ENCODE data around the gene BCAS2.

Gene BCAS2

DNA sequence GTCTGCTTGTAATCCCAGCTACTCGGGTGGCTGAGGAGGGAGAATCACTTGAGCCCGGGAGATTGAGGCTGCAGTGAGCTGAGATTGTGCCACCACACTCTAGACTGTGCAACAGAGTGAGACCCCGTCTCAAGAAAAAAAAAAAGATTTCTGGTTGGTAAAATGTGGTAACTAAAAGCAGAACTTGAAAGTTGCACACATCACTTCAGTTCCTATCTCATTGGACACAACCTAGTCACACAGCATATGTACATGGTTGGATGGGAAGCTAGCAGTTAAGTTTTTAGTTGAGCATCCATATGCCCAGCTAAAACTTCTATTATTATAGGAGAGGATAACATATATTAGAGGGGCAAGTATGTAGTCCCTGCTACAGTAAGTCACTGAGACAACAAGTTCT is 22.1 kb downstream of the BCAS2 start:
- no peak for DNase-seq (ENCODE audit: low read depth in 2 of 3, low spot score in 2 of 3)

GRCh38 chr1:114558544-114558943 is 22.9 kb downstream of the BCAS2 start:
- no peak for DNase-seq (ENCODE audit: low read depth in 2 of 3, low spot score in 2 of 3)

GRCh38 chr1:114554577-114554976 is 26.8 kb downstream of the BCAS2 start:
- DNase-seq (ENCODE audit: low read depth in 2 of 3, low spot score in 2 of 3) = no peak

GRCh38 chr1:114552106-114552639 is 29.2 kb downstream of the BCAS2 start:
- no peak for DNase-seq (ENCODE audit: low read depth in 2 of 3, low spot score in 2 of 3)

GRCh38 chr1:114551400-114551799 is 30.0 kb downstream of the BCAS2 start:
- DNase-seq (ENCODE audit: low read depth in 2 of 3, low spot score in 2 of 3) = no peak

- DNase-seq (ENCODE audit: low read depth in 2 of 3, low spot score in 2 of 3) = no peak
Measured at GRCh38 chr1:114550336-114550735, 31.1 kb downstream of the BCAS2 start.

DNA sequence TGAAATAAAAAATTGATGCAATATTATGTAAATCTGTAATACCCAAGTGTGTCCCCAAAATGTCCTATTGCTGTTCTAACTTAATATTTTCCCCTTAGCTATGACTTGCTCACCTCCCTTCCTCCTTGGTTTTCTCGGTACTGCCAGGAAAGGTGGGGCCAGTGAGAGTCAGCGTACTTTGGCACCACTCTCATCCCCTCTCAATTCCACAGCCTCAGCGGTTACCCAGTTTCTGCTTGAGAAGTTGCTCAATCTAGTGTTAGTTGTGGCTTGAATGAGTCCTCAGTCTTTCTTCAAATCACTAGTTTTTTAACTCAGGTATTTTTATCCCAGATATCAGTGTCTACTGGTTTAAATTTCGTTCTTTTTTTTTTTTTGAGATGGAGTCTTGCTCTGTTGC is 32.3 kb downstream of the BCAS2 start:
- DNase-seq (ENCODE audit: low read depth in 2 of 3, low spot score in 2 of 3) = no peak

DNA sequence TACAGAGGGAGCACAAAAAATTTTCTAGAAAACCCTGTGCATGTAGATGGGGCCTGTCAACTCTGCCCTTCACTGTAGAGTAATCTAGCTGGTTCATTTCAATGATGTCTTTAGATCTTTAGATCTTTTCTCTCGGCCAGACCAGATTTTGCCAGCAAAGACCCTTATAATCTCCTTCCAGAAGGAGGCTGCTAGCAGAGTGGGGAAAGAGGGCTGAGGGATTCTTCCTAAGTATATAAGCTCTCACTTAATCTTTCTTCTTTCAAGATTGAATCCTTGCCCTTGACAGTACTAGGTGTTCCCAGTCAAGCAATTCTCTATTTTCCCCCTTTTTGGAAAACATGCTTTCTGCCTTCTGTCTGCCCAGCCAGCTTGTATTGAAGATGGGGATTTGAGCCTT is 34.3 kb downstream of the BCAS2 start:
- DNase-seq (ENCODE audit: low read depth in 2 of 3, low spot score in 2 of 3) = no peak

DNA sequence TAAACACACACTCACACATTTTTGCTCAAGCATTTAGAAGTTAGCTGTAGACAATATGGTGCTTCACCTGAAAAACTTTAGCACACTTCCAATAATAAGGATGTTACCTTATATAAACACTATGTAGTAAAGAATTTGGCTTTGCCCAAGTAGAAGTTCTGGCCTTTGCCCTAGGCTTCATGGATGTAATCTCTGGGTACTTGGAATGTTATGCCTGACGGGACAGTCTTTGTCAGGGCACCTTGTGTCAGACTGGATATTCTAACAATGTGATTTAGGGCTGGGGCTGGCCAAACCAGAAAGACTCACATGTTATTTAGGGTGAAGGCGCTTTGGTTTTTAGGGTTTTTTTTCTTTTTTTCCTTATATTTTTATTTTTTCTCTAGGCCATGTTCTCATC is 35.6 kb downstream of the BCAS2 start:
- no peak for DNase-seq (ENCODE audit: low read depth in 2 of 3, low spot score in 2 of 3)

DNA sequence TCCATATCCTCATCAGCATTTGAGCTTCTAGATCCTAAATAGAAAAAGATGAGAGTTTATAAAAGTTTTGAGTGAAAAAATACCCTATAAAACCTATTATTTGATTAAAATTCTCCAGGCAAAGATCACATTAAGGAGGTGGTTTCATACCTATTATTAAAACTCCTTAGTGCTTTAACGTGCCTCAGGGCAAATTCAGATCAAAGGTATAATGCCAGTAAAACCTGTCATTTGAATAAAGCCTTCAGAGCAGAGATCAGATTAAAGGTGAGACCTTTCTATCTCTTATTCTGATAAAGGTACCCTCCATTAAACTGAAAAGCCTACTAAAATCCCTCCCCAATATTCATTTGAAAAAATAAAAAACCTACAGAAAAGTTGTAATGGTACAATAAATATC is 36.1 kb downstream of the BCAS2 start:
- no peak for DNase-seq (ENCODE audit: low read depth in 2 of 3, low spot score in 2 of 3)

DNA sequence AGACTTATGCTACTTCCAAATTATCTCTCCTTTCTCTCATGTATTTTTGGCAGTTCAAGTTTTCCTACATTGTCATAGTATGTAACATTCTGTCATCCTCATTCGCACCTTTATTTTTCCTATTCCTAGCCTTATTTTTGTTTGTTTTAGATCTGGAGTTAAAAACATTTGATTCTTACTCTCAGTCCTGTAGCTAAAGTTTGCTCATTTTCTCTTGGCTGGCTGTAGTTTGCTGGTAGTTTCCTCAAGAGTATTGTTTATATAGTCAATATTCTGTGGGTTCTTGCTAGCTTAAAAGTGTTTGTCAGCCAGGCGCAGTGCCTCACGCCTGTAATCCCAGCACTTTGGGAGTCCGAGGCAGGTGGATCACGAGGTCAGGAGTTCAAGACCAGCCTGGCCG is 40.6 kb downstream of the BCAS2 start:
- DNase-seq (ENCODE audit: low read depth in 2 of 3, low spot score in 2 of 3) = no peak

GRCh38 chr1:114540272-114540671 is 41.1 kb downstream of the BCAS2 start:
- no peak for DNase-seq (ENCODE audit: low read depth in 2 of 3, low spot score in 2 of 3)

GRCh38 chr1:114536043-114536442 is 45.4 kb downstream of the BCAS2 start:
- DNase-seq (ENCODE audit: low read depth in 2 of 3, low spot score in 2 of 3) = no peak

DNA sequence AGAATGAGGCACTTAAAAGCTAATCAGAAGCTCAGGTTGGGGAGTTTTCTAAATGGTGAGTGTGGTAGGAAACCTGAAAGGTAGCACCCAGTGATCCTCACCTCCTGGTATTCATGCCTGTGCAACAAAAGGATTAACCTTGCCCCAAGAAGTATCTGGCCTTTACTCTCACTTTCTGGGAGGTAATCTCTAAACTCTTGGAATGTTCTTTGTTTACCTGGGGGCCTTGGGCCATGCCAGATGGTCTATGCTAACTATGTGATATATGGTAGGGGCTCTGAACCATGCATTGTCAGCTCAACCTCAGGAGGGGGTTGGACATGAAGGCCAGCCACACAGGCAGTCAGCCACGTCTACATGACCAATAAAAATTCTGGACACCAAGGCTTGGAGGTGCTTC is 46.0 kb downstream of the BCAS2 start:
- DNase-seq (ENCODE audit: low read depth in 2 of 3, low spot score in 2 of 3) = no peak

DNA sequence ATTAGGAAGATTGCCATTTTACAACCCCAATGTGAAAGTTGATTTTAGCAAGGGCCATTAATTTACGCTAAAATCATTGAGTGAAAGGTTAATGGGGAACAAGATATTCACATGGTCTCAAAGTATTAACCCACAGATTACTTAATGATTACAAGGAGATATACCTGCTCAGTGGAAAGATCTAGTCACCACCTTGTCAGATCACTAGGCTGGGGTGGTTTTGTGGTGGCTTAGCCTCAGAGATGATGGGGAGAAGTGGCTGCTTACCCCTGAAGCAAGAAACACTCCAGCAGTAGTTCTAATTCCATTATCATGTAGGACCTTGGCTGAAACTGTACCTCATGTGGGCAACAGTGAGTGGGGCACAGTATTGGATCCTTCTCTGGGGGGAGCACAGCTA is 50.3 kb downstream of the BCAS2 start:
- DNase-seq (ENCODE audit: low read depth in 2 of 3, low spot score in 2 of 3) = no peak

DNA sequence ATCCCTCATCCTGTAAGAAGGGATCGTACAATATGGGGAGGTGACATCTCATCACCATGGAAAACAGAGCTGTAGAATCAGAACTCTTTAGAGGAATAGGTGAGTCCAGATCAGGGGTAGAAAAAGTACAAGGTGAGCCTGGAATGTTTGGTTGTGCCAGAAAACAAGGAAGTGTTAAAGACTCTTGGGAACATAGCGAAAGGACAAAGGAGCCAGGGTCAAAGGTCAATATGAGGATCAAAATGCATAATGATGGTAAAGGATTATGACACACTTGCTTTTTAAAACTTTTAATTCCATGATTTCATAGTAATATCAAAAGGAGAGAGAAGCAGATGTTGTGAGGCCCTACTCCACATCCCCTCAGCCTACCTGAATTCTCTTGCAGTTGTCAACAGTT is 51.2 kb downstream of the BCAS2 start:
- DNase-seq (ENCODE audit: low read depth in 2 of 3, low spot score in 2 of 3) = no peak

- no peak for DNase-seq (ENCODE audit: low read depth in 2 of 3, low spot score in 2 of 3)
Measured at GRCh38 chr1:114524944-114525343, 56.5 kb downstream of the BCAS2 start.

DNA sequence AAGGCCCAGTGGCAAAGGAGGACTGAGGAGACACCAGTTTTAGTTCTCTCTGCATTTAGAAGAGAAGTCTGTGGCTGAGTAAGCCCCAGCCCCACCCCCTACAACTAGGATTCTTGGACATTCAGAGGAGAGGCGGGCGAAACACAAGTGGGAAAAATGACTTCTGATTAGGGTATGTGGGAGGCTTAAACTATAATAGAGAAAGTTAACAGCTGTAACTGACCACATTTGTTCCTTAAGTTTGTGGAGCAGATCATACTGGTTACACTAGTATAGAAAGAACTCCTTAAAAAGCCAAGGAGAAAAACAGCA is 59.2 kb downstream of the BCAS2 start:
- no peak for DNase-seq (ENCODE audit: low read depth in 2 of 3, low spot score in 2 of 3)

DNA sequence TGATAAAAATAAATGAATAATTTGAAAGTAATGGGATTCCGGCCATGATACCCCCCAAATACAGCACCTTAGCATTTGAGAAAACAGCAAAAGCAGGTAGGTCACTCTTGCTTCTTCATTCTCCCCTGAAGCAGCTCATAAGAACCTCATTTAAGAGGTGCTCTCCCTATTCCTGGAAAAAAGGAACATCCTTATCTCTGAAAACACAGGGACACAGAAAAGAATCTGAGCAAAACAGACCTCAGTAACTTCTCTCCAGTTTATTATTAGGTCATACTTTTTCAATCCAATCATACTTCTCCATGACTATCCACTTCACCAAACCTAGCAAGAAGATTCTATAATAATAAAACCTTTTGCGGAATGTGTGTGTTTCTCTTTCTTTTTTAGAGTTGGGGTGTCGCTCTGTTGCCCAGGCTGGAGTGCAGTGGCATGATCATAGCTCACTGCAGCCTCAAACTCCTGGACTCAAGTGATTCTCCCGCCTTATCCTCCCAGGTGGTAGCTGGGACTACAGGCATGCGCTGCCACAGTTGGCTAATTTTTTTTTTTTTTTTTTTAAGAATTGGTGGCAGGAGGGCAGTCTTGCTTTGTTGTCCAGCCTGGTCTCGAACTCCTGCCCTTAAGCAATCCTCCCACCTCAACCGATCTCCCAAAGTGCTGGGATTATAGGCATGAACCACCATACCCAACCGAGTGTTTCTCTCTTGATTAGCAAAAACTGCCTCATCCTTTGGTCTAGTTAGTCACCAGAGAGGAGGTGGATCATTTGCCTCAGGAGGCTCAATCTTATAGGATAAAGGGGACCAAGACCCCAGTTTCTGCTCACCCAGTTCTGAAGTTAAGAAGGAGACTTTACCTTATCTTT is 59.8 kb downstream of the BCAS2 start:
- DNase-seq (ENCODE audit: low read depth in 2 of 3, low spot score in 2 of 3) = no peak

Measured in activated CD8-positive, alpha-beta memory T cell treated with anti-CD3 and anti-CD28 coated beads for 48 hours (primary cell).